Effector memory CD4-positive, alpha-beta T cell (primary cell): ENCODE results near the gene RAB31.
A peak's percentile ranks its signal among the peaks of the same experiment; 100 is the strongest.
"Not testable (repeated sequence)": the region's sequence is repeated elsewhere in the genome, so short reads cannot be mapped to it uniquely, and the experiment has no call there.

Experiments used
- DNase-seq, 3 donors: peaks; one replicate each; pipeline ENCODE4 v3.0.0-alpha.2; 2020
- H3K27ac ChIP-seq: 2 replicates; pipeline ENCODE4 v1.7.0; 2013; ENCODE audit warnings: mild to moderate bottlenecking, low read length, moderate library complexity; ENCODE audit not compliant: insufficient read depth, poor library complexity, severe bottlenecking
- H3K27me3 ChIP-seq: replicated peaks from 2 replicates; pipeline ENCODE4 v1.7.0; 2013; ENCODE audit warnings: mild to moderate bottlenecking, low read length; ENCODE audit not compliant: insufficient read depth, control insufficient read depth, poor library complexity, severe bottlenecking
- H3K36me3 ChIP-seq: 2 replicates; pipeline ENCODE4 v1.7.0; 2013; ENCODE audit warnings: mild to moderate bottlenecking, low read length, moderate library complexity; ENCODE audit not compliant: control insufficient read depth, insufficient read depth
- H3K4me1 ChIP-seq: 2 replicates; pipeline ENCODE4 v1.7.0; 2013; ENCODE audit warnings: low read length, mild to moderate bottlenecking; ENCODE audit not compliant: control insufficient read depth, insufficient read depth, poor library complexity, severe bottlenecking
- H3K4me3 ChIP-seq: 2 replicates; pipeline ENCODE4 v1.7.0; 2013; ENCODE audit warnings: low read length, low read depth, mild to moderate bottlenecking; ENCODE audit not compliant: insufficient read depth, poor library complexity, severe bottlenecking
- H3K9me3 ChIP-seq: 2 replicates; pipeline ENCODE4 v1.7.0; 2013; ENCODE audit warnings: mild to moderate bottlenecking, low read length, moderate library complexity; ENCODE audit not compliant: control insufficient read depth
- total RNA-seq, 3 donors: gene quantifications; one replicate each; lab custom pipeline; 2026; lab: John Stamatoyannopoulos, UW

The RAB31 gene
- 0 to 3.3 (median 0.17) reads per million in 3 donors for total RNA-seq

- no peak for DNase-seq
- H3K36me3 ChIP-seq = no peaks in the 10 kb centered on the region
- H3K9me3 ChIP-seq = no peaks in the 10 kb centered on the region
- H3K27me3 ChIP-seq = peaks cover 15% of the 10 kb centered on the region
- H3K27ac ChIP-seq = no peak within 1 kb of the TSS
- H3K4me1 ChIP-seq = peaks cover 8% of the 10 kb centered on the region
- peak within 1 kb of the TSS; percentile 47 for H3K4me3 ChIP-seq
Observed at GRCh38 chr18:9708057-9708433, at the start of gene RAB31. RAB31 (plus strand) TSS chr18:9708301; CDS start chr18:9708406, 105 bp downstream.

GRCh38 chr18:9659499-9660375 lies 48.4 kb upstream of the RAB31 start:
- Histone ChIP-seq H3K27me3 (no peaks in the 10 kb centered on the region), H3K36me3 (no peaks in the 10 kb centered on the region), H3K4me3 (no peak overlapping the region), H3K9me3 (no peaks in the 10 kb centered on the region), H3K4me1 (no peaks in the 10 kb centered on the region), H3K27ac (no peak overlapping the region)
- no peak for DNase-seq

GRCh38 chr18:9661564-9661963 lies 46.5 kb upstream of the RAB31 start:
- Histone ChIP-seq H3K36me3 (no peaks in the 10 kb centered on the region), H3K27ac (no peak overlapping the region), H3K27me3 (no peaks in the 10 kb centered on the region), H3K4me1 (no peaks in the 10 kb centered on the region), H3K4me3 (no peak overlapping the region), H3K9me3 (no peaks in the 10 kb centered on the region)
- no peak for DNase-seq

GRCh38 chr18:9663377-9663776 lies 44.7 kb upstream of the RAB31 start:
- Histone ChIP-seq H3K4me1 (no peaks in the 10 kb centered on the region), H3K27me3 (no peaks in the 10 kb centered on the region), H3K36me3 (no peaks in the 10 kb centered on the region), H3K27ac (no peak overlapping the region), H3K9me3 (no peaks in the 10 kb centered on the region), H3K4me3 (no peak overlapping the region)
- no peak for DNase-seq

- Histone ChIP-seq H3K27me3 (no peaks in the 10 kb centered on the region), H3K27ac (no peak overlapping the region), H3K4me3 (no peak overlapping the region), H3K36me3 (no peaks in the 10 kb centered on the region), H3K9me3 (no peaks in the 10 kb centered on the region), H3K4me1 (no peaks in the 10 kb centered on the region)
- no peak for DNase-seq
Observed at GRCh38 chr18:9665314-9665713, 42.8 kb upstream of the RAB31 start.

GRCh38 chr18:9666548-9666947 lies 41.6 kb upstream of the RAB31 start:
- Histone ChIP-seq H3K4me3 (no peak overlapping the region), H3K36me3 (no peaks in the 10 kb centered on the region), H3K4me1 (no peaks in the 10 kb centered on the region), H3K27ac (no peak overlapping the region), H3K27me3 (no peaks in the 10 kb centered on the region), H3K9me3 (no peaks in the 10 kb centered on the region)
- no peak for DNase-seq

- Histone ChIP-seq H3K9me3 (no peaks in the 10 kb centered on the region), H3K27me3 (no peaks in the 10 kb centered on the region), H3K4me3 (no peak overlapping the region), H3K4me1 (no peaks in the 10 kb centered on the region), H3K36me3 (no peaks in the 10 kb centered on the region), H3K27ac (no peak overlapping the region)
- no peak for DNase-seq
Observed at GRCh38 chr18:9669016-9669415, 39.1 kb upstream of the RAB31 start.

GRCh38 chr18:9671214-9671613 lies 36.9 kb upstream of the RAB31 start:
- H3K4me3 ChIP-seq = no peak overlapping the region
- H3K27me3 ChIP-seq = no peaks in the 10 kb centered on the region
- no peak for DNase-seq
- H3K4me1 ChIP-seq = no peaks in the 10 kb centered on the region
- H3K9me3 ChIP-seq = no peaks in the 10 kb centered on the region
- no peaks in the 10 kb centered on the region for H3K36me3 ChIP-seq
- no peak overlapping the region for H3K27ac ChIP-seq

- no peak overlapping the region for H3K4me3 ChIP-seq
- no peaks in the 10 kb centered on the region for H3K27me3 ChIP-seq
- H3K4me1 ChIP-seq = no peaks in the 10 kb centered on the region
- no peaks in the 10 kb centered on the region for H3K9me3 ChIP-seq
- no peak overlapping the region for H3K27ac ChIP-seq
- DNase-seq = no peak
- no peaks in the 10 kb centered on the region for H3K36me3 ChIP-seq
Observed at GRCh38 chr18:9673296-9674251, 34.5 kb upstream of the RAB31 start.

GRCh38 chr18:9678216-9678615 lies 29.9 kb upstream of the RAB31 start:
- H3K27me3 ChIP-seq = not testable (repeated sequence)

More at GRCh38 chr18:9678216-9678615, 29.9 kb upstream of the RAB31 start:
- not testable (repeated sequence) for H3K9me3 ChIP-seq, H3K36me3 ChIP-seq, DNase-seq, H3K4me3 ChIP-seq, H3K4me1 ChIP-seq, H3K27ac ChIP-seq
